ENCODE results near the gene PRIM1. TPM values are rescaled to one million over a fixed set of nuclear protein-coding genes. Genes with fewer than 3 reads are reported as not detected.

PRIM1 gene
- total RNA-seq, result 3.3 and 6.8 TPM in 2 replicates

DNA sequence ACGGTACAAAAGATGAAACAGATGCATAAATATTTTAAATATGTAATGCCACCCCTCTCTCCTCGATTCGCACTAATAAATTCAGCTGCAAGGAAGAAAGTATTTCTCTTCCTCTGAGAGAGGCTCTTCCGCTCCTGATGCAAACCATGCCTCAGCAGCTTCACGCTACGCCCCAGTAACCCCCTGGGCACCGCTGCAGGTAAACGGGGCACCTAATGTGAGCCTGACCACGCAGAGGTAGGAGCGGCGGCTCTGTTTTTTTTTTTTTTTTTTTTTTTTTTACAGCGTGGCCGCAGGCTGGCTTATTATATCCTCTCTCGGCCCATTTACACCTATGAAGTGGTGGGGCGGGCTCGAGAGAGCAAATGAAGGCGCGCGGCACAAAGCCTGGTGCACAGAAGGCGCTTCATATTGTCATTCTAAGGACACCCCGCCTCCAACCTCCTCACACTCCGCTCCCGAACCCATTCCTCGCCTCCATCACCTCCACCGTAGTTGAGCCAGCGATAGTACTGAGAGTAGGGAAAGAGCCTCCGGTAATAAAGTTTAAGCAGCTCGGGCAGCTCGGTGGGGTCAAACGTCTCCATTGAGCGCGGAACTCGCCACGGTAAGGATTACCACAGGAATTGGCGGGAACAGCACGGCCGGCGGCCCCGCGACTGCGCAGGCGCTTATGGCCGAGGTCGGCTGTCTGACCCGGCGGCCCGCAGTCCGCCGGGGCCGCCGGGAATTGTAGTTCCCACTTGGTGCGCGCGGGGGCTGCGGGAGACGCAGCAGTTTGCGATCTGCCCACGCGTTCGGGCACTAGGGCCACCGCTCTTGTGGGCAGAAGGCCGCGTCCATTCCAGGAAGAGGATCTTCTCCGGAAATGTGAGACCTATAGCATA, at the start of gene PRIM1:
Gene PRIM1, minus strand, starts transcription at position 612 of the 887 bp plus-strand sequence. Its CDS starts 25 bp downstream, at position 587.

DNA sequence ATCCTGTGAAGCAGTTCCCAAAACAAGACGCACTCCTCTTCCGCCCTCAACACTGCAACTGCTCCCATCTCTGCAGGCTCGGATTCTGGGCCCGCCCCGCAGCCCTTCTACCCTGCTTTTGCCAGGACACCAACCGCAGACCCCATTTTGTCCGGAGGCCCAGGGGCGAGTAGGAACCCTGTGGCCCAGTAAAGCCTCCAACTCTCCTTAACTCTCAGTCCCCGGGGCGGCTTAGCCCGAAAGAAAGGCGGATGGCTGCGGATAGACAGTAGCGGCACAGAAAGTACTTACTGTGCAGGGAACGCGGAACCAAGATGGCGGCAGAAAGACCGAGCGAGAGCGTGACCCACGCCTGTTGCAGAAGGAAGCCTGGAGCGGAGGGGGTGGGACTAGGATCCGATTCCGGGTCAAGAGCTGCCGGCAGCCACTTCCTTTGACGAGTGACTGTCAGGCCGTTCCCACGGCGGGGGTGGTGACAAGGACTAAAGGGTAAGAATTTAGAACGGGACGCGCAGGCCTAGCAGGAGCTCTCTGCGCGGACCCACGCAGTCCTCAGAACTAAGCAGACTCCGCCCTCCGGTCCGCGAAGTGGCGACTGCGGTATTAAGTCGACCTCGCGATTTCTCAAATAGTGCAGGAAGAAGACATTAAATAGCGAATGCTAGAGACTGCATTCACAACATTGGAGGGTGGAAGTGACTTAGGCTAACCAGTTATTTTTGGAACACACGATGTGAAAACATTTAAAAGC, 27.0 kb downstream of the PRIM1 start, which contains the start of gene NACA:
Gene NACA, minus strand, starts transcription at position 328 of the 751 bp plus-strand sequence. CDS start 778 bp downstream, outside the sequence.

DNA sequence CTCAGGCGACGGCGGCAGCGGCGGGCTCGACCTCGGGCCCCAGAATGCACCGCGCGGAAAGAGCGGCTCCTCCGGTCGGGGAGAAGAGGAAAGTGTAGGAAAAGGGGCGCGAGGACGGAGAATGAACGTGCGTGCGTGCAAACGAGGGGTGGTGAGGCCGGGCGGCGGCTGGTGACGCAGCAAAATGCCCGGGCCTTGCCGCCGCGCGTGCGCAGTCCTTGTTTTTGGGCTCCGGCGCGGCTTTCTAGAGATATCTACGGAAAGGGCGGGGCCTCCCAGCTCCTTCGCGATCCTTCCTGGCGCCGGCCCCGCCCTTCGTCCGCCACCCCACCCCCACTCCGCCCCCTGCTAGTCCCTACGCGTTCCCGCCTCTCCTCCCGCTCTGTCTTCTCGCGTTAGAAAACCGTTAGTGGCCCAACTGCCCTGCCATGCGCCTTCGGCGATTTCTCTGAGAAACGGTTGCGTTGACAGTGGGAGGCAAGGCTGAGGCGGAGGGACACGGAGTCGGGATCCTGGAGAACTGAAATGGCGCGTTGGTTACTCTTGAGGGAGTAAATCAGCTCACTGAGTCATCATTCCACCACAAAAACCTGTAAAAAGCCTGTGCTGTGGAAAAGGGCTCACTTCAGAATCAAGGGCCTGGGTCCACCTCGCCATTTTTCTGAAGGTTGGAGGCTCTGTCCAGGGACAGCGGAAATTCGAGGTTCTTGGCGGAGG, 63.8 kb downstream of the PRIM1 start, which contains the start of gene PTGES3:
Gene PTGES3, minus strand, starts transcription at position 156 of the 717 bp plus-strand sequence. CDS start 285 bp downstream, outside the sequence.

Other genes with a start within 250 kb of the PRIM1 start
- 12.5 and 18.4 TPM in 2 replicates for gene RBMS2, start 230.5 kb downstream of the PRIM1 start, total RNA-seq
- 14.0 and 36.8 TPM in 2 replicates for gene BAZ2A, start 122.0 kb downstream of the PRIM1 start, total RNA-seq
- gene ATP5F1B, start 106.3 kb downstream of the PRIM1 start, total RNA-seq, result 384 and 483 TPM in 2 replicates
- 70.7 and 102 TPM in 2 replicates for gene PTGES3, start 64.0 kb downstream of the PRIM1 start, total RNA-seq
- 802 and 1,064 TPM in 2 replicates for gene NACA, start 27.0 kb downstream of the PRIM1 start, total RNA-seq
- 5.6 and 39.2 TPM in 2 replicates for gene HSD17B6, start 11.0 kb upstream of the PRIM1 start, total RNA-seq
- gene SDR9C7, start 182.1 kb upstream of the PRIM1 start, total RNA-seq, result not detected in 2 replicates
- 0.30 and 0.37 TPM in 2 replicates for gene RDH16, start 205.3 kb upstream of the PRIM1 start, total RNA-seq

Data from smooth muscle cell of the umbilical artery (primary cell).